ENCODE results near the gene HOXD8.

- TF ChIP-seq CTCF (IDR thresholded peaks at IDR 0.05) (no peak), POLR2A (IDR thresholded peaks at IDR 0.05) (no peak)
Observed at GRCh38 chr2:176149481-176149938, 20.0 kb downstream of the HOXD8 start.

All from lower leg skin (tissue), 3 donors.